Ovary (tissue), 9 donors: ENCODE results near the gene GRK4. TPM values are rescaled to one million over a fixed set of nuclear protein-coding genes. Genes with fewer than 3 reads are reported as not detected.

Source experiments
- DNase-seq, 5 donors: peaks; one replicate each; pipeline ENCODE4 v3.0.0-alpha.2; 2019 to 2020
- H3K27ac ChIP-seq, 2 donors: fragments of 200-600 bp; one replicate each; pipeline versions ENCODE4 v1.5.1 to v1.8.0; 2019 to 2022
- H3K27me3 ChIP-seq: fragments of 200-600 bp; one replicate; pipeline ENCODE4 v1.8.0; 2022
- H3K36me3 ChIP-seq: fragments of 200-600 bp; sonication (generic); one replicate; pipeline ENCODE4 v1.5.1; 2019
- H3K4me1 ChIP-seq: one replicate; pipeline ENCODE4 v1.8.1; 2013; ENCODE audit warnings: mild to moderate bottlenecking, moderate library complexity; ENCODE audit not compliant: insufficient read depth
- H3K4me3 ChIP-seq: fragments of 200-600 bp; sonication (generic); one replicate; pipeline ENCODE4 v1.5.1; 2017
- H3K9me3 ChIP-seq, 2 donors: fragments of 200-600 bp in 1 of 2; sonication (generic) in 1 of 2; one replicate each; pipeline versions ENCODE4 v1.5.1 to v1.8.1; 2013 to 2019; ENCODE audit warnings: mild to moderate bottlenecking in 1 of 2, moderate library complexity in 1 of 2
- CTCF ChIP-seq, 3 donors: fragments of 450-650 bp in 2 of 3; fragments of 200-600 bp in 1 of 3; IDR thresholded peaks; one replicate each; pipeline versions ENCODE4 v1.5.1 to v1.8.0; 2016 to 2022; ENCODE audit warnings: antibody characterized with exemption in 3 of 3, mild to moderate bottlenecking in 1 of 3
- EP300 ChIP-seq: sonication (generic); formaldehyde crosslinking; IDR thresholded peaks from one replicate; pipeline ENCODE4 v1.6.1; 2017; ENCODE audit warnings: antibody characterized with exemption
- POLR2A ChIP-seq: fragments of 450-650 bp; IDR thresholded peaks from one replicate; pipeline ENCODE4 v1.6.1; 2017; ENCODE audit warnings: antibody characterized with exemption, mild to moderate bottlenecking, moderate library complexity
- WGBS, 3 donors: extraction: QIAGEN DNeasy Blood & Tissue Kit in 1 of 3; methylation state at CpG; one replicate each; pipeline versions ENCODE4 v1.1.5 to v1.1.7; 2013 to 2017; 5-methylcytosine and 5-hydroxymethylcytosine counted together
- intact Hi-C, 4 donors: fragments of 100-400 bp; cut with DNase I; formaldehyde crosslinking; loops; one replicate each; pipeline versions ENCODE4 v1.11.0 to v1.15.1; 2022 to 2023
- polyA plus RNA-seq, 2 donors: library from polyadenylated mRNA; stranded (reverse); fragments of 200-250 nt in 1 of 2; fragments of 350-450 nt in 1 of 2; fragmentation: Illumina TruSeq in 1 of 2; extraction: RNeasy Lipid Tissue Mini Kit (QIAGEN cat#74804) in 1 of 2; gene quantifications; one replicate each; pipeline ENCODE4 v1.2.3, GENCODE V29; 2013 to 2014
- total RNA-seq, 7 donors: library from RNA; depleted of rRNA in 2 of 7; stranded (reverse); fragments of >200 nt in 2 of 7; fragmentation: NEBNext Ultra II Directional in 3 of 7; extraction: Animal tissue kit (Norgen Biotek cat#: 25700) in 3 of 7; gene quantifications; one replicate each; pipeline versions ENCODE4 v1.1.0 to v1.2.4, GENCODE V29; 2016 to 2023
- donor health status: DM: no; HTN: no; CAD: no; lungs with moderate emphysema.
- donor health status: DM: no; HTN: no; CAD: no.
- donor health status: Bipolar disorder and iron deficiency.
- donor health status: DM: yes; HTN: yes; CAD: no.
- donor health status: DM: no; HTN: no; CAD: no.
- donor health status: DM: yes; HTN: yes; CAD: no.

The GRK4 gene
- total and polyA plus RNA-seq, 9 donors, result 3.3 to 17.6 (median 6.9) TPM

- peak in 2 of 5 donors; percentile 39 to 40 for DNase-seq
- peaks cover 8% of the 10 kb centered on the region for H3K4me1 ChIP-seq
- H3K4me3 ChIP-seq, result no peak overlapping the region
- H3K9me3 ChIP-seq, result no peaks in the 10 kb centered on the region
- TF ChIP-seq POLR2A (no peak), CTCF (IDR thresholded peaks at IDR 0.05) (no peak), EP300 (no peak)
- 80 to 84% (median 80%) methylated on average over 37 to 38 of the region's 38 CpGs for whole genome bisulfite sequencing, 3 donors
- H3K27ac ChIP-seq, result no peak overlapping the region
- intact Hi-C loops, result loop anchor here in 3 of 4 donors (5.0 to 10.0 kb wide), 4 partner anchors 87 to 397 kb away; partner anchors contain the start of genes ADD1 (in 1 of the 3) and FAM193A (in 1 of the 3)
- no peaks in the 10 kb centered on the region for H3K36me3 ChIP-seq
- no peaks in the 10 kb centered on the region for H3K27me3 ChIP-seq
Observed at GRCh38 chr4:2931512-2932301, 31.7 kb upstream of the GRK4 start.

DNA sequence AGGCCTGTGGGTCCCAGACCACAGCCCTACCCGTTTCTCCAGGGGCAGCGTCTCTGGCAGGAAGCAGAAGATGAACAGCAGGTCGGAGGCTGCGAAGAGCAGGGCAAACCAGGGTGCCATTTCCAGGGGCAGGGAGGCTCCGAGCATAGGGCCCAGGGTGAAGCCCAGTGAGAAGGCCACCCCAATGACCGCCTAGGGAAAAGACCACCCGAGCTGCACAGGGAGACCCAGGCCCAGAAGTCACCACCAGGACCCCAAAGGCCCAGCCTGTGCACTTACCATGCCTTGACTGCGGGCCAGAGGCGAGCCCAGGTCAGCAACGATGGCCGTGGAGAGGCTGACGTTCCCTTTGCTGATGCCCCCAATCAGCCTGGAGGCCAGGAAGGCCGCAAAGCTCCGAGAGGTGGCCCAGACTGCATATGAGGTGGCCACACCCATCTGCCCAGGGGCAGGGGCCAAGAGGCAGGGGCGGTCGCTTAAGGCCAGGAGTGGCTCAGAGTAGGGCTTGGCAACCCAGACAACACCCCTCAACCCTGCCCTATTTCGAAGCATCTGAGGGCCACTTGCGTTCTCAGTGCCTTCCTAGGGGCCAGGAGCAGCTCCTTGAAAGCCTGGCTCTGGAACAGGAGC lies 30.9 kb upstream of the GRK4 start:
- H3K36me3 ChIP-seq, result no peaks in the 10 kb centered on the region
- 87% methylated on average over 12 to 18 of the region's 18 CpGs for WGBS, 3 donors
- H3K27me3 ChIP-seq, result no peaks in the 10 kb centered on the region
- H3K27ac ChIP-seq, result no peak overlapping the region
- intact Hi-C loops, result loop anchor here in 3 of 4 donors (5.0 to 10.0 kb wide), 4 partner anchors 88 to 398 kb away; partner anchors contain the start of genes ADD1 (in 1 of the 3) and FAM193A (in 1 of the 3)
- TF ChIP-seq POLR2A (no peak), EP300 (no peak), CTCF (IDR thresholded peaks at IDR 0.05) (no peak)
- no peaks in the 10 kb centered on the region for H3K9me3 ChIP-seq
- H3K4me1 ChIP-seq, result peaks cover 8% of the 10 kb centered on the region
- H3K4me3 ChIP-seq, result no peak overlapping the region
- DNase-seq, result peak in 3 of 5 donors; percentile 32 to 47 (median 35)

GRCh38 chr4:2932951-2933565 lies 30.3 kb upstream of the GRK4 start:
- intact Hi-C loops, result loop anchor here in 3 of 4 donors (5.0 to 10.0 kb wide), 4 partner anchors 88 to 398 kb away; partner anchors contain the start of genes ADD1 (in 1 of the 3) and FAM193A (in 1 of the 3)
- H3K36me3 ChIP-seq, result no peaks in the 10 kb centered on the region

More at GRCh38 chr4:2932951-2933565, 30.3 kb upstream of the GRK4 start:
- H3K9me3 ChIP-seq, result no peaks in the 10 kb centered on the region
- H3K4me3 ChIP-seq, result peak overlapping the region; percentile 96
- H3K27me3 ChIP-seq, result no peaks in the 10 kb centered on the region
- 58 to 71% (median 67%) methylated on average over 11 to 15 of the region's 15 CpGs for WGBS, 3 donors
- TF ChIP-seq POLR2A (no peak), EP300 (no peak), CTCF (IDR thresholded peaks at IDR 0.05) (no peak)
- H3K4me1 ChIP-seq, result peaks cover 8% of the 10 kb centered on the region
- peak in 2 of 5 donors; percentile 22 to 62 for DNase-seq
- peak overlapping the region; percentile 32 to 78 for H3K27ac ChIP-seq
